OCI-M2 (cell line): ENCODE results near the gene PDXK.

Experiments
- DNase-seq: peaks from one replicate; lab custom pipeline; 2025; ENCODE audit not compliant: unreplicated experiment; lab: John Stamatoyannopoulos, UW

The PDXK gene

GRCh38 chr21:43762303-43763128 is 43.6 kb downstream of the PDXK start:
- DNase-seq = no peak

GRCh38 chr21:43763901-43764523 is 45.1 kb downstream of the PDXK start:
- no peak for DNase-seq

- no peak for DNase-seq
Observed at GRCh38 chr21:43764576-43765495, 45.9 kb downstream of the PDXK start.

DNA sequence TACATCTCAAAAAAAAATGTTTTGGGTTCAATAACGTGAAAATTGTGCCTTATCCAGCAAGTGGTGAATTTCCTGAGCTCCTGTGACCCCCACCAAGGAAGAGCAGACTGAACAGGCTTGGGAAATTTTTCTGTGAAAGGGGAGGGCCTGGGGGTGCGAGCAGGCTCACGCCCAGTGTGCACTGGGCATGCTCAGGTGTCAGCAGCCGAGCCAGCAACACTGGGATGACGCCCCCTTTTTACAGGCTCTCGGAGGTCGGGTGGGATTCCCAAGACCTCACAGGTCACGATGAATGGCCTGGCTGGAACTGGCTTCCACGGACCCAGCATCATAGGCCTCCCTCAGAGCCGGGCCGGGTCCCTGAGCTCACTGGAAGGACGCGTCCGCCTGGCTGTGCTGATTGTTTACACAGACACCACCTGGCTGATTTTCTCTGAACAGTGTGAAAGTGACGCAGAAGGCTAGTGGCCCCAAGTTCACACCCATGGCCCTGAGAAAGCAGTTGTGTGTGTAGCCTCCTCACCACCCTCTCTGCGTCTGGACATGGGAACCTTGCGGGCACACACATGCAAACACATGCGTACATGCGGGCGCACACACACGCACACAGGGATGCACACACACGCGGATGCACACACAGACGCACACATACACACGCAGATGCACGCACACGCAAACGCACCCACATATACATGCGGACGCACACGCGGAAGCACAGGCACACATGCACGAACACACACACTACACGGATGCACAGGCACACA is 48.0 kb downstream of the PDXK start:
- DNase-seq = no peak

GRCh38 chr21:43767498-43767983 is 48.6 kb downstream of the PDXK start:
- no peak for DNase-seq

DNA sequence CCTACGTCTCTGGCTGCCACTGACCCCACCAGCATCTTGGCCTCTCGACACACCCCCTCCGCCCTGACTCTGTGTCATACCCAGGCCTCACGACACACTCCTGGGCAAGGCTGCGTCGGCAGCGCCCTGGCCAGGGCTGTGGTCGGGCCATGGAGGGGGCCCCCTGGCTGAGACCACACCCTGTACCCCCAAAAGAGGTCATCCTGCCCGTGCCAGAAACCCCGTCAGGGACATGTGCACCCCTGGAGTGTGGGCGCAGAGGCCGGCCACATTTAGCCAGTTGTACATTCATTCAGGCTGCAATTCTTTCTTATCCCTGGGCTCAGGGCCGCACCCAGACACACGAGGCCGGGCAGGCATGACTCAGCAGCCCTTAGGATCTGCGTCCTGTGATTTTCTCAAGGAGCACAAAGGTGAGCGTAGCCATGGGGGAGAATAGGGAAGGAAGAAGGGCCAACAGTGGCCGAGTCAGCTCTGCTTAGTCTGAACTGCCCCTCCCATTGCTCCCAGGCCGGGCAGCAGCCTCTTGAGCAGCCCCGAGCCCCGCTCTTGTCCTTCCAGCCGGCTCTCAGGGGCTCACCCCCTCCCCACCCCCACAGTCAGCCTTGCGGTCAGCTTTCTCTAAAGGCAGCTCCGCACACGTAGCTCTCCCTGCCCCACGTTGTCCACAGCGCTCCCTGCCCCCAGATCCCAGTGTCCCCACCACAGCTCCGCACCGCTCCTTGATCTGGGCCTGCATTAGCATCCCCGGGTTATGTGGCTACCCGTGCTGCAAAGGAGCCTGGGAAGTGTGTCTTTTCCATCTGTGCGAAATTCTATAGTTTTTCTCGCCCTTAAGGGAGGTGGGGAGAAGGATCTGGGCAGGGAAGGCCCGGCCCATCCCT is 49.3 kb downstream of the PDXK start:
- no peak for DNase-seq

DNA sequence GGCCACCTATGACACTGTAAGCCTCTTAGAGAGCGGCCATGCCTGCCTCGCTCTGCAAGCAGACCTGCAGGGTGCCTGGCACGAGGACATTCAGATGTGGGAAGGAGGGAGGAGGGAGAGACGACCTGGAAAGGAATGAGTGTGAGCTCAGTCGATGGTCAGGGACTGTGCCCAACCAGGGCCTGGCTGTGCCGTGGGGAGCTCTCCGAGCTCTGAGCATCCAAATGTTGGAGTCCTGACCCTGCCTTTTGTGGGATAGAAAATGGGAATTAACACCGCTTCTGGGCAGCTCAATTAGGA is 49.9 kb downstream of the PDXK start:
- DNase-seq = no peak

- no peak for DNase-seq
Observed at GRCh38 chr21:43769325-43769958, 50.5 kb downstream of the PDXK start.

DNA sequence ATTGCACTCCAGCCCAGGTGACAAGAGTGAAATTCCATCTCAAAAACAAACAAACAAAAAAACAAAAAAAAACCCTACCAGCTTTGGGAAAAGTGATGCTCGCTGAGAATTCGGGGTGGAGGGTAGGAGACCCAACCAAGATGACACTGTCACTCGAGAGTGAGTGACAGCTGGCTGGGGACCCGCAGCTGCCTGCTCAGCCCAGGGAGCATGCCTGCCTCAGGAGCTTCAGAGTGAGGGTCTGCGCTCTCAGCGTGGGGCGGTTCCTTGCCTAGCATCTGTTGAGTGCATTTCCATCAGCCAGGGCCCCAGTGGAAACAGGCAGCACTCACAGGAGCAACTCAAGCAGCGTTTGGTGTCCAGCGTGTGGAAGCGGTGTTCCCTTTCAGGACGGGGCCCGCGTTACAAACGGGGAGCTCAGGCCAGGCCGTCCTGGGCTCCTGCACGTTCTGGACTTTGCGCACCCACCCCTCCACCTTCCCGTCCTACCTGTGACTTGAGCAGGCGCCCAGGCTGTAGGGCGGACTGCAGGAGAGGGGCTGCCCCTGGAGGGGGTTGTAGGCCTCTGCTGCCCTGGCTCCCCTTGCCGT is 51.2 kb downstream of the PDXK start:
- no peak for DNase-seq

DNA sequence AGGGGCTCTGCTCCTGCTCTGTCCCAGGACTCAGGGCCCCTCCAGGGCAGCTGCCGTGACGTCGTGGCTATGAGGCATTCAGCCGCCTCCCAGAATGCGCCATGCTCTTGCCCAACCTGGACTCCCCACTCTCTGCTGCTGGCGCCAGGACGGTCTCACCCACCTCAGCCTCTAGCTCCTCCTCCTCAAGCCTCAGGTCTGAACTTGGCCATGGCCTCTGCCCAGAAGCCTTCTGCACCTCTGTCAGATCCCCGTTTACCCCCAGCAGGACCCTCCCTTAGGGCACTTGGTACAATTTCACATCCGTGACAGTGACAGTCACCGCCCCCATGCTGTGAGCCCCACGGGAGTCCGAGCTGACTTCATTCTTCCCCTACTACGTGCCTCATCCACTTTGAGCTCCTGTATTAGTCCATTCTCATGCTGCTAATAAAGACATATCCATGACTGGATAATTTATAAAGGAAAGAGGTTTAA is 52.3 kb downstream of the PDXK start:
- DNase-seq = no peak

DNA sequence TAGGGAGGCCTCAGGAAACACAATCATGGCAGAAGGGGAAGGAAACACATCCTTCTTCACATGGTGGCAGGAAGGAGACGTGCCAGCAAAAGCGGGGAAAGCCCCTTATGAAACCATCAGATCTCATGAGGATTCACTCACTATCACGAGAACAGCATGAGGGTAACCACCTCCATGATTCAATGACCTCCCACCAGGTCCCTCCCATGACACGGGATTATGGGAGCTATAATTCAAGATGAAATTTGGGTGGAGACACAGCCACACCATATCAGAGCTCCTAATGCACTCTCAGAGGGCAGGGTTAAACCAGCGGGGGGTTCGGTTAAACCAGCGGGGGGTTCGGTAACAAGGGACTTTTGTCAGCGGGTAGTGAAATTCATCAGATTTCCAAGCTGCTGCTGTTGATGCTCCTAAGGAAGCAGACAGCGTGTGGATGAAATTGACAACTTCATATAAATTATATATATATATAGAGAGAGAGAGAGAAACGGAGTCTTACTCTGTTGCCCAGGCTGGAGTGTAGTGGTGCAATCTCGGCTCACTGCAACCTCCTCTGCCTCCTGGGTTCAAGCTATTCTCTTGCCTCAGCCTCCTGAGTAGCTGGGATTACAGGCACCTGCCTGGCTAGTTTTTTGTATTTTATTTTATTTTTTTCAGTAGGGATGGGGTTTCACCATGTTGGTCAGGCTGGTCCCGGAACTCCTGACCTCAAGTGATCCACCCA is 52.9 kb downstream of the PDXK start:
- no peak for DNase-seq

DNA sequence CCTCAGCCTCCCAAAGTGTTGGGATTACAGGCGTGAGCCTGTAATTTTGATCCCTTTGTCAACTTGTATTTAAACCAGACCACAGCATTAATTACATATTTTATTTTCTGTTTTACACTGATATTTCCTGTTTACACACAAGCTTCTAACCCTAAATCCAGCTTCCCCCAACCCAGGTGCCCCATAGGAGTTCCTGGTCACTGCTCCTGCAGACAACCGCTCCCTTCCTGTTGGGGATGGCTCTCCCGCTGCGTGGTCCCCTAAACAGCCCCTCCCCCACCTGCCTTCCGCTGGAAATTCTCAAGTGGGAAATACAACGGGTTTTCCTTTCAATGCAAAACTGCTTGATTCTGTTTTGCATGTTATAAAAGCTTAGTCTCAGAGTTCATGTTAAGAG is 53.5 kb downstream of the PDXK start:
- DNase-seq = no peak

- DNase-seq = no peak
Observed at GRCh38 chr21:43774163-43774562, 55.2 kb downstream of the PDXK start.

GRCh38 chr21:43775190-43775589 is 56.3 kb downstream of the PDXK start:
- DNase-seq = no peak

DNA sequence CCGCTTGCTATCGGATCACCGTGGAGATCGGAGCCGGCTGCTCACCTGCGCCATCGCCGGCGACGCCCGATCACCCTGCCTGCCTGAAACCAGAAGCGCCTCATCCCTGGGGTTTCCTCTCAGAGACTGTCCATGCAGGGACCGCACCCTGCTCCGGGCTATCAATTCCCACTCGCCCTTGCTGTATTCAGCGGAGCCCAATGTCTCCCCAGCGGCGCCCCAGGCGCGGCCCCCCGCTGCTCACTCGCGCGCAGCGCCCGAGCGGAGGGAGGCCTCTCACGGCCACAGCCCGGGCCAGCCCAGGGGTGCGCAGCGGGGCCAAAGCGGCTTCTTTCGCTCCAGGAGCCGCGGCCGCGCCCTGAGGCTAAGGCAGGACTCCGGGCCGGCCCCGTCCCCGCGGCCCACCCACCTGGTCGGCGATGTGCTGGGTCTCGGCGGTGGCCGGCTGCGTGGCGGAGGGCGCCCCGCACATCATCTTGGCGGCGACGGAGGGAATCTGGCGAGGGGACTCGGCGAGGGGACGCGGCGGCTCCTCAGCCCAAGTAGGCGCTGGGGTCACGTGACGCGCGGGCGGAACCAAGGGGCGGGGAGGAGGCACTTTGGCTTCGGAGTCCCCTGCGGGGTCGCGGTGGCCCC is 57.0 kb downstream of the PDXK start, which contains the start of gene CSTB:
CSTB (minus strand) TSS at position 514 of the 636 bp plus-strand sequence; CDS start at position 475, 39 bp downstream.
- DNase-seq = peak; percentile 96

- no peak for DNase-seq
Observed at GRCh38 chr21:43777953-43778352, 59.0 kb downstream of the PDXK start.

DNA sequence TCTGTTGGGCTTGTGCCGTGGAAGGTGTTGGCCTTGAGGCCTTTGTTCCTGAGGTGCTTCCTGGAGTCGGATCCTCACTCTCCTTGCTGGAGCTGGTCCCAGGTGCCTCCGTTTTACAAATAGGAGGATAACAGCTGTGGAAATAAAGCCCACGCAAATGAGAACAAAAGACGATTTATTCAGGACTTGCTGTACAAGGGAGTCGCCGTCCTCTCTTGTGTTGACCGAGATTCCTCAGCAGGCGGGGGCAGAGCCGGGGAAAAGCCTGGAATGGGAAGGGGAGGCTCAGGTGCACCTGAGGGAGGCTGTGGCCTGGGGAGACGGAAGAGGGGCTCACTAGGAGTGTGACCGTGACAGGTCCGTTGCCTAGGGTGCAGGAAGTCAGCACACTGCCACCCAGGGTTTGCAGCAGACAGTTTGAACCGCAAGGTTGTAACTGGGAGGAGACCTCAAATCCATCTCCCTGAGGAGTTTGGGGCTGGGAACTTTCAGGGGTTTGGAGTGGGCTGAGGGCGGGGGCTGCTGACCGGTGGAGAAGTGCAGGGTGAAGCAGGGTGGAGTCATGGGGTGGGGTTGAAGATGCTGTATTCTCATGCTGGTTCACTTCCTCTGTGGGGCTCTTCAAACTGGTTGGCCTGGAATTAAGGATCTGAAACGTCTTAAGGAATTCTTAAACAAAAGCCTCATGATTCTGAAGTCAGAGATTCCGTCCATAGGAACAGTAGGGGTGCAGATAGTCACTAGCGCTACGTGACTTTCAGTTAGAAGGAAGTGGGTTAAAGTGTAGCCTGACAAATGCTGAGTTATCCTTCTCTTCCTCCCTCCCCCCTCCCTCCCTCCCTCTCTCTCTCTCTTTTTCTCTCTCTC is 59.8 kb downstream of the PDXK start:
- no peak for DNase-seq
